ENCODE results near the gene SOX18. TPM values are rescaled to one million over a fixed set of nuclear protein-coding genes. Genes with fewer than 3 reads are reported as not detected.

SOX18 gene
- total and polyA plus RNA-seq, 2 of the 13 experiments (the other 11 are each of a cell fraction or from before 2014, with no cell fraction given): 1.6 to 1.9 TPM

GRCh38 chr20:64024141-64024990, 25.1 kb downstream of the SOX18 start (continued):
- TF ChIP-seq ARID4A (CRISPR knock-in tag; IDR thresholded peaks at IDR 0.05; ENCODE audit: borderline replicate concordance) (peak; percentile 81), NKX3-1 (CRISPR knock-in tag; IDR thresholded peaks at IDR 0.05) (no peak), ZNF367 (CRISPR knock-in tag; IDR thresholded peaks at IDR 0.05; ENCODE audit: borderline replicate concordance) (no peak), FOXJ3 (CRISPR knock-in tag; IDR thresholded peaks at IDR 0.05; ENCODE audit: borderline replicate concordance) (no peak; the same call in 1 of the 2 replicates), ZNF709 (CRISPR knock-in tag; IDR thresholded peaks at IDR 0.05) (no peak), PREB (CRISPR knock-in tag; IDR thresholded peaks at IDR 0.05) (no peak), DDIT3 (CRISPR knock-in tag; IDR thresholded peaks at IDR 0.05) (no peak; the same call in 1 of the 2 replicates), GMEB1 (CRISPR knock-in tag; IDR thresholded peaks at IDR 0.05; ENCODE audit: borderline replicate concordance) (peak; percentile 77; the same call in 1 of the 2 replicates), SAP130 (CRISPR knock-in tag; IDR thresholded peaks at IDR 0.05; ENCODE audit: low read depth) (peak; percentile 85), POLR2A (IDR thresholded peaks at IDR 0.05; ENCODE audit: insufficient read depth in 1 of 2, low read depth in 2 of 2, low read length in 2 of 2) (peak; percentile 73 to 93), ATF6 (CRISPR knock-in tag; conservative IDR thresholded peaks at IDR 0.05) (no peak), ZFP36L2 (CRISPR knock-in tag; IDR thresholded peaks at IDR 0.05) (no peak), CREBL2 (CRISPR knock-in tag; IDR thresholded peaks at IDR 0.05; ENCODE audit: borderline replicate concordance) (peak; percentile 49; the same call in 1 of the 2 replicates), HOXD1 (CRISPR knock-in tag; IDR thresholded peaks at IDR 0.05) (0 out of 2 replicates have a peak, but pooled peaks have one; percentile 62), TGIF2 (CRISPR knock-in tag; IDR thresholded peaks at IDR 0.05) (no peak; the same call in 1 of the 2 replicates), ZNF775 (CRISPR knock-in tag; IDR thresholded peaks at IDR 0.05; ENCODE audit: borderline replicate concordance) (peak; percentile 63; the same call in 1 of the 2 replicates), GTF3A (CRISPR knock-in tag; conservative IDR thresholded peaks at IDR 0.05) (peak; percentile 78; the same call in 1 of the 2 replicates), ATM (IDR thresholded peaks at IDR 0.05; ENCODE audit: borderline replicate concordance) (no peak)

Data from HepG2 (cell line).